ENCODE results near the gene HSPA9. TPM values are rescaled to one million over a fixed set of nuclear protein-coding genes. Genes with fewer than 3 reads are reported as not detected.

HSPA9 gene
- total RNA-seq, 1 experiment from 2014 or later = 424 TPM

DNA sequence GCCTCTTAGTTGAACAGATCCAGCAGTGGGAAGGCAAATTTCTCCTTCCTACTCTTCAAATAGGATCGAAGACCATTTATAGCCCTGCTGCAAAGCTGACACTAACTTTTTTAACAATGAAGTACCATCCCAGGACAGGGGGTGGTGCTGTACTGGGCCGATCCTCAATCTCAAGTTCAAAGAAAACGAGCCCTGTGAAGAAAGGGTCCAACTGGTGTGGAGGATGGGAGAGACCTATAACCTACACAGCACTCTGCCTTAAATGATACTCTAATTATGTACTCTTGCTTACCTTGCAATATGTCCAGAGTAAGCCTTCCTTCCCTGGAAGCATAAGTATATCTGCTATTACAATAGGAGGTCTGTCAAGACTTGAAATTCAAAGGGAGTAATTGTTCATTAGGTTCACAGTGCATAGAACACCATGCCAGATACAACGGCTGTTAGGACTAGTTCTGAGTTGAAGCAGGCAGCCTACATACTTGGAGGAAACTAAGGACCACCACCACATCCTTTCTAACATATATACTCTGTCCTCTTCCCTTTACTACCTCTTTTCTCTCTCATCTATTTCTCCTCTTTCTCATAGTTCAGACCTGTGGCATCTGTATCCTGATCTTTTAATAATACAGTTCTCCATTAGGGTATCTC is 38.4 kb downstream of the HSPA9 start:
- H3K9me3 ChIP-seq (ENCODE audit: control insufficient read depth, insufficient read depth, low read depth, low read length) = no peaks in the 10 kb centered on the region
- in situ Hi-C loops (cut with HindIII; ENCODE audit: low pct_unique_long_range_greater_than_20kb, low sequenced_read_pairs) (no loop called here), intact Hi-C loops (cut with micrococcal nuclease; ENCODE audit: unreplicated experiment) (no loop called here)
- TF ChIP-seq, protein P1, sequence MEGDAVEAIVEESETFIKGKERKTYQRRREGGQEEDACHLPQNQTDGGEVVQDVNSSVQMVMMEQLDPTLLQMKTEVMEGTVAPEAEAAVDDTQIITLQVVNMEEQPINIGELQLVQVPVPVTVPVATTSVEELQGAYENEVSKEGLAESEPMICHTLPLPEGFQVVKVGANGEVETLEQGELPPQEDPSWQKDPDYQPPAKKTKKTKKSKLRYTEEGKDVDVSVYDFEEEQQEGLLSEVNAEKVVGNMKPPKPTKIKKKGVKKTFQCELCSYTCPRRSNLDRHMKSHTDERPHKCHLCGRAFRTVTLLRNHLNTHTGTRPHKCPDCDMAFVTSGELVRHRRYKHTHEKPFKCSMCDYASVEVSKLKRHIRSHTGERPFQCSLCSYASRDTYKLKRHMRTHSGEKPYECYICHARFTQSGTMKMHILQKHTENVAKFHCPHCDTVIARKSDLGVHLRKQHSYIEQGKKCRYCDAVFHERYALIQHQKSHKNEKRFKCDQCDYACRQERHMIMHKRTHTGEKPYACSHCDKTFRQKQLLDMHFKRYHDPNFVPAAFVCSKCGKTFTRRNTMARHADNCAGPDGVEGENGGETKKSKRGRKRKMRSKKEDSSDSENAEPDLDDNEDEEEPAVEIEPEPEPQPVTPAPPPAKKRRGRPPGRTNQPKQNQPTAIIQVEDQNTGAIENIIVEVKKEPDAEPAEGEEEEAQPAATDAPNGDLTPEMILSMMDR (IDR thresholded peaks at IDR 0.05) = peak; percentile 64
- TF ChIP-seq POLR2AphosphoS5 (IDR thresholded peaks at IDR 0.05; ENCODE audit: low read depth, low read length) = no peak; the same call in 1 of the 2 replicates
- no peaks in the 10 kb centered on the region for H3K27me3 ChIP-seq (ENCODE audit: control insufficient read depth, insufficient read depth, low read length)
- POLR2A ChIA-PET = no interaction called here
- no peak overlapping the region for H3K27ac ChIP-seq (ENCODE audit: low read length)
- no peak overlapping the region for H3K4me3 ChIP-seq (ENCODE audit: low read depth in 2 of 2, low read length in 2 of 2)
- peak; percentile 74 for ATAC-seq
- H3K4me1 ChIP-seq (ENCODE audit: control insufficient read depth, insufficient read depth, low read length) = peaks cover 35% of the 10 kb centered on the region
- H3K36me3 ChIP-seq (ENCODE audit: control insufficient read depth, insufficient read depth, low read length) = peaks cover 46% of the 10 kb centered on the region
- BruUV-seq (replicated peaks) = no TSS peak
- DNase-seq (ENCODE audit: low read depth, low spot score) = no peak
- CTCF ChIA-PET = interaction anchor here (0.6 kb wide), 1 partner anchor 14 kb away, joined by 3 read pairs; no protein-coding TSS in a partner anchor

- Histone ChIP-seq H3K9me3 (ENCODE audit: control insufficient read depth, insufficient read depth, low read depth, low read length) (no peaks in the 10 kb centered on the region), H3K36me3 (ENCODE audit: control insufficient read depth, insufficient read depth, low read length) (peaks cover 40% of the 10 kb centered on the region), H3K4me3 (ENCODE audit: low read depth in 2 of 2, low read length in 2 of 2) (no peak overlapping the region), H3K4me1 (ENCODE audit: control insufficient read depth, insufficient read depth, low read length) (peaks cover 29% of the 10 kb centered on the region), H3K27me3 (ENCODE audit: control insufficient read depth, insufficient read depth, low read length) (no peaks in the 10 kb centered on the region), H3K27ac (ENCODE audit: low read length) (no peak overlapping the region)
- in situ Hi-C loops (cut with HindIII; ENCODE audit: low pct_unique_long_range_greater_than_20kb, low sequenced_read_pairs) = no loop called here
- ATAC-seq = no peak
- no peak for DNase-seq (ENCODE audit: low read depth, low spot score)
- intact Hi-C loops (cut with micrococcal nuclease; ENCODE audit: unreplicated experiment) = no loop called here
- ChIA-PET CTCF (interaction anchor here (0.6 kb wide), 1 partner anchor 14 kb away, joined by 3 read pairs; no protein-coding TSS in a partner anchor), POLR2A (no interaction called here)
- TF ChIP-seq, protein P1 (IDR thresholded peaks at IDR 0.05) = no peak
- TF ChIP-seq POLR2AphosphoS5 (IDR thresholded peaks at IDR 0.05; ENCODE audit: low read depth, low read length) (no peak), REST (IDR thresholded peaks at IDR 0.05; ENCODE audit: insufficient read depth in 1 of 2, low read depth in 2 of 2, low read length in 1 of 2) (no peak)
- BruUV-seq (replicated peaks) = no TSS peak
These were observed 39.0 kb downstream of the HSPA9 start for GRCh38 chr5:138536215-138536614.
